ENCODE data around the gene CACFD1. TPM values are rescaled to one million over a fixed set of nuclear protein-coding genes. Genes with fewer than 3 reads are reported as not detected.

CACFD1 gene
- total RNA-seq, 1 experiment from 2014 or later = 6.9 TPM

DNA sequence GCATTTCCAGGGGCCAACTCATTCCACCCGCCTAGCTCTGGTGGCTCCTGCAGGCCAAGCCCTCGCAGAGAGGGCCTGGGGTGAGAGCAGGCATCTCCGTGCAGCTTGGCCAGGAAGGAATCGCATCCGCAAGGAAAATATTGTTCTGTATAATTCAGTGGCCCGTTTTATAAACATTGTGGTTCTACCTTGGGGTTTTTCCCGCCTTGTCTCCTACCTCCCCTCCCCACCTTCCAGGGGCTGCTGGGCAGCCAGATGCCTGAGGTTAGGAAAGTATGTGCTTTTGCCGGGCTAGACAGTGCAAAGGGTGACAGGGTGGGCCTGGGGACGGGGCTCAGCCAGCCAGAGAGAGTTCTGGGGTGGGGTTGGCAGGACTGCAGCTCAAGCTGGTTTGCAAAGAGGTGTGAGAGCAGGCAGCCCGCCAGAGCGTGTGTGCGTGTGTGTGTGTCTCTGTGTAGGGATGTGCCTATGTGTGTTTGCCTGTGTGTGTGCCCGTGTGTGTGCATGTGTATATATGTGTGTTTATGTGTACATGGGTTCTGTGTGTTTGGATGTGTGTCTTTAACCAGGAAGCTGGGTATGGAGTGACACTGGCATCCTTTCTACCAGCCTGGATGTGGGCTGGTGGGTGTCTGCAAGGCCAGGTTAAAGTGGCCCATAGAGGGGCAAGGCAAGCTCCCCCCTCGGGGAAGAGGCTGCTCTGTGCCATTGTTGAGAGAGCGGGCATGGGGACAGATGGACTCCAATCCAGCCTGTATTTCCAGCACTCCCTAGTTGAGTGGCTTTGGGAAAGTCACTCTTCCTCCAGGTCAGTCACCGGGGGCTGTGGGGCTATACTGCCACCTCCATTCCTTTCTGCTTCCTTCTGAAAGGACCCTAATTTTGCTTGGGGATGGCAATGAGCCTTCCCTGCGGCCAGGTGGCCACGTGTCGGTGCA, 29.7 kb downstream of the CACFD1 start (continued):
- TF ChIP-seq POLR2AphosphoS5 (IDR thresholded peaks at IDR 0.05; ENCODE audit: low read depth, low read length) (no peak), CBX3 (IDR thresholded peaks at IDR 0.05; ENCODE audit: low read depth) (no peak)
- TF ChIP-seq, protein P1, sequence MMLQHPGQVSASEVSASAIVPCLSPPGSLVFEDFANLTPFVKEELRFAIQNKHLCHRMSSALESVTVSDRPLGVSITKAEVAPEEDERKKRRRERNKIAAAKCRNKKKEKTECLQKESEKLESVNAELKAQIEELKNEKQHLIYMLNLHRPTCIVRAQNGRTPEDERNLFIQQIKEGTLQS (IDR thresholded peaks at IDR 0.05) = no peak

DNA sequence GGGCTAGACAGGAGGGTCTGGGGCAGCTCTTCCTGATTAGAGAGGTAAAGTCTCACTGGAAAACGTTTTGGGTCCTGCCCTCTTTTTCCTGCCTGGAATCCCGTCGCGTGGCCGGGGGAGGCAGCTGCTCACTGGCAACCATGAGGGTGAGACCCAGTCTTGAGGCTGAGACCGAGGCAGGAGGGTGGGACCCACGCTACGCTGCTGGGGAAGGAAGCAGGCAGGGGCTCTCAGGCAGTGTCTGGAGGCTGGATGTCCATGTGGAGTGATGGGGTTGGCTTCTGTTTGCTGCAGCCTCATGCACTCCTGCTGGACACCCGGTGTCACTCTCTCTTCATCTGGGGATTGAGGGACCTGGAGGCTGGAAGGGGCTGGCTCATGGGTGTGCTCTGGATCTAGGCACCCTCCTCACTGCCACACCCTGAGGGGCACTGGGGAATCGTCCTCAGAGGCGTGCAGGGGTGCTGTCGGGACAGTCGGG, 30.5 kb downstream of the CACFD1 start:
- H3K9me2 ChIP-seq (ENCODE audit: insufficient read depth) = no peaks in the 10 kb centered on the region
- no peaks in the 10 kb centered on the region for H3K27me3 ChIP-seq (ENCODE audit: insufficient read depth, low read length)
- POLR2A ChIA-PET = no interaction called here
- CTCF ChIA-PET = interaction anchor here (0.6 kb wide), 1 partner anchor 161 kb away, joined by 3 read pairs; no protein-coding TSS in a partner anchor
- BruUV-seq (replicated peaks) = no TSS peak
- DNase-seq (ENCODE audit: low read depth, low spot score) (no peak), ATAC-seq (no peak)
- TF ChIP-seq FOSL1 (IDR thresholded peaks at IDR 0.05; ENCODE audit: low read depth) (no peak), RAD21 (IDR thresholded peaks at IDR 0.05; ENCODE audit: low read depth) (peak; percentile 11; the same call in 1 of the 2 replicates)
- RAD21 ChIA-PET (ENCODE audit: low non-redundant PET in 1 of 2, low total read pairs in 2 of 2, uncharacterized antibody in 2 of 2, unreplicated experiment in 2 of 2) = interaction anchor here in 1 of 2 experiments (0.6 kb wide), 1 partner anchor 20 kb away, joined by 3 read pairs; no protein-coding TSS in a partner anchor
- no peaks in the 10 kb centered on the region for H3K36me3 ChIP-seq (ENCODE audit: control insufficient read depth in 1 of 2, insufficient read depth in 2 of 2, low read length in 2 of 2)
- H3K9me3 ChIP-seq (ENCODE audit: control insufficient read depth in 1 of 2, insufficient read depth in 1 of 2, low read depth in 1 of 2, low read length in 2 of 2) = no peaks in the 10 kb centered on the region
- H4K20me1 ChIP-seq (ENCODE audit: insufficient read depth) = no peaks in the 10 kb centered on the region
- intact Hi-C loops (cut with micrococcal nuclease) = no loop called here
- no peak overlapping the region for H3K4me2 ChIP-seq (ENCODE audit: low read length)
- peaks cover 8 to 14% of the 10 kb centered on the region in 2 experiments; a peak in 3 of 4 replicates for H3K4me1 ChIP-seq (ENCODE audit: control insufficient read depth in 1 of 2, insufficient read depth in 2 of 2, low read length in 2 of 2)
- H3K4me3 ChIP-seq (replicated peaks in 1 of 2; ENCODE audit: low read depth in 1 of 2, low read length in 2 of 2) = no peak overlapping the region
- H3K9ac ChIP-seq (ENCODE audit: low read length) = no peak overlapping the region
- H3K79me2 ChIP-seq (ENCODE audit: insufficient read depth, low read length) = no peaks in the 10 kb centered on the region
- H2AFZ ChIP-seq (ENCODE audit: low read depth, low read length, poor library complexity, severe bottlenecking) = no peak overlapping the region
- no peak overlapping the region for H3K27ac ChIP-seq (ENCODE audit: low read depth, low read length)
